ENCODE data around the gene CCDC88C.

CCDC88C gene

DNA sequence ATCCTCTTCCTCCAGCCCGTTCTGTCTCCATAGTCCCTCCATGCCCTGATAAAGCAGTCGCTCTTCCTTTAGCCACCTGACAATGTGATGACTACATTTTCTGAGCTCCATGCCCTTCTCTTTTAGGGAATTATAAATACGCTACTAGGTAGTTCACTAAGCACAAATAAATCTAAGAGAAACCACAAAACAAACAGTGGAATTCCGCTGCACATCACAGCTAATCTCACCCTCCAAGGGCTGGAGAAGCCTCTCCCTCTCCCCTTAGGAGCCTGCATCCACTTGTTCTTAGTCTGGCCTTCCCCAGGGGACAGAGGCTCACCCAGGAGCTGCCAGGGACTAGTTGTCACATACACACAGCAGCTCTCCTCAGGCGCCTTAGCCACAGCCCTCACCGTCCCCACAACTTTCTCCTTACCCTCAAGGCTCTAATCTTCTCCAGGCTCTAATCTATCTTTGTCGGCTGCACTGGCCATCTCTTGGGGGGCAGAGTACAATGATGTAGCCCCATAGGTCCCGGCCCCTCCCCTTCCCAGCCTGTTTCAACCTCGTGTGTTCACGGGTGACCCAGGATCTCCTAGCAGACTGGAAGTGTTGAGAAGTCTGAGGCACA, 117.2 kb downstream of the CCDC88C start:
- H3K4me3 ChIP-seq (ENCODE audit: low read length in 2 of 2): no peak overlapping the region
- no peaks in the 10 kb centered on the region for H3K9me3 ChIP-seq (ENCODE audit: control insufficient read depth in 2 of 2, low read length in 2 of 2)
- no peak overlapping the region for H3K27ac ChIP-seq (ENCODE audit: low read depth in 2 of 2, low read length in 2 of 2)
- H3K27me3 ChIP-seq (ENCODE audit: control insufficient read depth in 2 of 2, insufficient read depth in 2 of 2, low read length in 2 of 2): no peaks in the 10 kb centered on the region
- no peaks in the 10 kb centered on the region for H3K4me1 ChIP-seq (ENCODE audit: control insufficient read depth in 2 of 2, insufficient read depth in 2 of 2, low read length in 2 of 2)
- no peak overlapping the region for H3K9ac ChIP-seq (ENCODE audit: low read depth in 1 of 2, low read length in 2 of 2)
- peaks cover 58 to 73% of the 10 kb centered on the region in 2 donors for H3K36me3 ChIP-seq (ENCODE audit: control insufficient read depth in 2 of 2, insufficient read depth in 2 of 2, low read length in 2 of 2)

DNA sequence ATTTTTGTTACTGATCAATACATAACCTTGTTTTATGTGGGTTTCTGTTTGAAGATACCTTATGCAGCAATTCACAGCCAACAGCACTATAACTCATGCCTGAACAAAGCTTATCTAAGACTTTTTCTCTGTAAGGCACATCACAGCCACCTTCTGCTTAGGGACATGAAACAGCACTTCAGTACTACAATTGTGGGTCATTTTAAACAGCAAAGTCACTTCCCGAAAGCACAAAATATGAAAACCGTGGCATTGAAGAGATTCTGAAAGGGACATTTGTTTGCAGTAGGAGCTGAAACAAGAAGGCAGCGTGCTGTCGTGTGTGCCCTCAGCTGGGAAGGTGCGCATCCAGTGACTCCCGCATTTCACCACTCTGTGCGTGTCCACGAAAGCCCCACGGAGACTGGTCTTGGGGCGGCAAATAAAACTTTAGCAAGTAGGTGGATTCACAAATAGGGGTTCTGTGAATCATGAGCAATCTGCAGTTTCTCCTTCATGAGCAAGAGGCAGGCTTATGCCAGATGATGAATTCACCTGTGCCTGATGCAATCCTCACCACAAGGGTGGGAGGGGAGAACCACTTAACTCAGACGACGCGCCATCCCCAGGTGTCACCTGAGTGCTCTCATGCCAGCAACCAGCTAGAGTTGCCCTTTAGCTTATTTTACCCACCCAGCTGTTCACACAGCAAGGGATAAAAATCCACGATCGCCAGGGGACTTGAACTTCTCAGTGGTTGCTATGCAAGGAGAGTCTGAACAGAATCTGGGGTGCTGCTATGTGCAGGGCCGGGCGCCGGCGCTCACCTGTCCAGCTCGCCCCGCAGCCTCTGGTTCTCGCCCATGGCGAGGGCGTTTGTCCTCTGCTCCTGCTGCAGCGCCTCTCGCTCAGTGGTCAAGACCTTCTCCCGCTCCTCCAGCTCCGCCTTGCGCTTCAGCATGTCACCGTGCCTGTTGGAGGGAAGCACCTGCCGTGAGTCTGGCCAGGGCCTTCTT, 118.2 kb downstream of the CCDC88C start:
- Histone ChIP-seq H3K27me3 (ENCODE audit: control insufficient read depth in 2 of 2, insufficient read depth in 2 of 2, low read length in 2 of 2) (no peaks in the 10 kb centered on the region), H3K36me3 (ENCODE audit: control insufficient read depth in 2 of 2, insufficient read depth in 2 of 2, low read length in 2 of 2) (peaks cover 58 to 66% of the 10 kb centered on the region in 2 donors), H3K27ac (ENCODE audit: low read depth in 2 of 2, low read length in 2 of 2) (no peak overlapping the region), H3K4me3 (ENCODE audit: low read length in 2 of 2) (no peak overlapping the region), H3K9ac (ENCODE audit: low read depth in 1 of 2, low read length in 2 of 2) (no peak overlapping the region), H3K9me3 (ENCODE audit: control insufficient read depth in 2 of 2, low read length in 2 of 2) (no peaks in the 10 kb centered on the region), H3K4me1 (ENCODE audit: control insufficient read depth in 2 of 2, insufficient read depth in 2 of 2, low read length in 2 of 2) (no peaks in the 10 kb centered on the region)

DNA sequence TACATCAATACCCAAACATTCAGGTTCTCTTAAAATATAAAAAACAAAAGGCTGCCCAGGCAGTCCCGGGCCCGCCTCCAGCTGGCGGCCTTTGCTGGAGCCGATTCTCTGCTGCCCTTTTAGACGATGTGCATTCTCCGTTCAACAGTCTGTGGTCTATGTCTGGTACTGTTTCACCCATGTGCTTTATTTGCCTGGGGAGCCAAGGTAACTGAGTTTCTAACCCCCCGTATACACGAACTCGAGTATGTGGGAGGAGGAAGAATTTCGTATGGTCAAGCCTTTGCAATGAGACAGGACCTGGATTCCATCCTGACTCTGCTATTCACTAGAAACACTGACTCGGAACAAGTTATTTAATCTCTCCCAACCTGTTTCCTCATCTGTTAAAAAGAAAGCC, 119.0 kb downstream of the CCDC88C start:
- Histone ChIP-seq H3K9me3 (ENCODE audit: control insufficient read depth in 2 of 2, low read length in 2 of 2) (no peaks in the 10 kb centered on the region), H3K36me3 (ENCODE audit: control insufficient read depth in 2 of 2, insufficient read depth in 2 of 2, low read length in 2 of 2) (peaks cover 61 to 66% of the 10 kb centered on the region in 2 donors), H3K4me3 (ENCODE audit: low read length in 2 of 2) (no peak overlapping the region), H3K27ac (ENCODE audit: low read depth in 2 of 2, low read length in 2 of 2) (no peak overlapping the region), H3K4me1 (ENCODE audit: control insufficient read depth in 2 of 2, insufficient read depth in 2 of 2, low read length in 2 of 2) (no peaks in the 10 kb centered on the region), H3K27me3 (ENCODE audit: control insufficient read depth in 2 of 2, insufficient read depth in 2 of 2, low read length in 2 of 2) (no peaks in the 10 kb centered on the region), H3K9ac (ENCODE audit: low read depth in 1 of 2, low read length in 2 of 2) (no peak overlapping the region)

DNA sequence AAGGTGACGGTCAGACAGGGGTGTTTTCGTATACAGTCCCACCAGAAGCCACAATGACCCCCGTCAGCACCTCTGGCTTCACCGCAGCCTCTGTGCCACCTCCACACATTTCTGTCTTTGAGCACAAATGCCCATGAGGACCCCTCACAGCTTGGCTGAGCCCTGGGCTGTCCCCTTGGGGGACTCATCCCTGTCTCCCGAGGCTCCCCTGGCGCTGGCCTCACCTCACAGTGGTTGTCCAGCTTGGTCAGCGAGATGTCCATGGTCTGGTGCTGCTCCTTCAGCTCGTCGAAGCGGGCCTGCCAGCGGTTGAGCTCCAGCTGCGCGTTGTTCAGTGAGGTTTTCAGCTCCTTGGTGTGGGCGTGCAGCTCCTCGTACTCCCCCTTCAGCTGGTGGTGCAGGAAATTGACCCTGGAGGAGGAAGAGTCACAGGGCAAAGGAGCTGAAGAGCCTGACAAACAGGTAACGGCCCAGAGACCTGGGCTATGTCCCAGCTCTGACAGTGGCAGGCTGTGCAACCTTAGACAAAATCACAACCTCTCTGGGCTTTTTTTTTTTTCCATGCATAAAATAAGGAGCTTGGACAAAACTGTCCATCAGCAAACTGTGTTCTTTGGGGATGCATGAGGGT, 120.4 kb downstream of the CCDC88C start:
- Histone ChIP-seq H3K27ac (ENCODE audit: low read depth in 2 of 2, low read length in 2 of 2) (no peak overlapping the region), H3K9ac (ENCODE audit: low read depth in 1 of 2, low read length in 2 of 2) (no peak overlapping the region), H3K4me1 (ENCODE audit: control insufficient read depth in 2 of 2, insufficient read depth in 2 of 2, low read length in 2 of 2) (no peaks in the 10 kb centered on the region), H3K9me3 (ENCODE audit: control insufficient read depth in 2 of 2, low read length in 2 of 2) (no peaks in the 10 kb centered on the region), H3K4me3 (ENCODE audit: low read length in 2 of 2) (no peak overlapping the region), H3K36me3 (ENCODE audit: control insufficient read depth in 2 of 2, insufficient read depth in 2 of 2, low read length in 2 of 2) (peaks cover 70 to 72% of the 10 kb centered on the region in 2 donors), H3K27me3 (ENCODE audit: control insufficient read depth in 2 of 2, insufficient read depth in 2 of 2, low read length in 2 of 2) (no peaks in the 10 kb centered on the region)

DNA sequence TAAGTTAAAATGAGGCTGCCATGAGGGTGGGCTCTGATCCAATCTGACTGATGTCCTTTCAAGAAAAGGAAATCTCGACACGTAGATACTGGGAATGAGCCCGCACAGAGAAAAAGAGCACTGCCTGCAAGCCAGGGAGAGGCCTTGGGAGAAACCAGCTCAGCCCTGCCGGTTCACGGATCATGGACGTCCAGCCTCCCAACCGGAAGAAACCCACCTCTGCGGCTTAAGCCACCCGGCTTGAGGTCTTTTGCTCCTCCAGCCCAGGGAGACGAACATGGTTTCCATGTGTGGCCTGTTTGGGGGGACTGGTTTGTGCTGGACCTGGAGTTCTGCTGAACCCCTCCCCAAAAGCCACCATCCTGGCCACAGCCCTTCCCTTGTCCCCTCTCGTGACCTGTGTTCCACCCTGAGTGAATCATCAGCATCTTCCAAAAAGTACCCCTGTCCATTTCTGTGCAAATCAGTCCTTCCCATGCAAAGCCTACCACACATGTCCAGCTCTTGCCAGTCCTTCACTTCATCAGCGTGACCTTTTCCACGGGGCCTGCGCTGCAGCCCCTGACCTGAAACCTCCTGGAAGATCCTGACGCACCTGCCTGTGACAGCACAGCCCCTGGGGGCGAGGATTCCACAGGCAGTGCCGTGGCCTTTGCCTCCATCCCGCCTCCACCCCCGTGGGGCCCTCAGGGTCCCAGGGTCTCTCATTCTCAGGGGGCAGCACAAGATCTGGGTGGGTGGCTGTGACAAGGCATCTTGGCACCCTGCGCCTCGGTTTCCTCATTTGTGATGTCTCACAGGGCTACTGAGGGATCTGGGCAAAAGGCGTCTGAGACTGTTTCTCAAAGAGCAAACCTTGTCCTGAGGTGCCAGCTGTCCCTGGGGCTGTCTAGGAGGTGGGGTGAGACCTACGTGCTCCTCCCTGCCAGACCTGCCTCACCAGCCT, 121.5 kb downstream of the CCDC88C start:
- Histone ChIP-seq H3K27ac (ENCODE audit: low read depth in 2 of 2, low read length in 2 of 2) (no peak overlapping the region), H3K27me3 (ENCODE audit: control insufficient read depth in 2 of 2, insufficient read depth in 2 of 2, low read length in 2 of 2) (no peaks in the 10 kb centered on the region), H3K36me3 (ENCODE audit: control insufficient read depth in 2 of 2, insufficient read depth in 2 of 2, low read length in 2 of 2) (peaks cover 68 to 75% of the 10 kb centered on the region in 2 donors), H3K4me3 (ENCODE audit: low read length in 2 of 2) (no peak overlapping the region), H3K9me3 (ENCODE audit: control insufficient read depth in 2 of 2, low read length in 2 of 2) (no peaks in the 10 kb centered on the region), H3K4me1 (ENCODE audit: control insufficient read depth in 2 of 2, insufficient read depth in 2 of 2, low read length in 2 of 2) (no peaks in the 10 kb centered on the region), H3K9ac (ENCODE audit: low read depth in 1 of 2, low read length in 2 of 2) (no peak overlapping the region)

DNA sequence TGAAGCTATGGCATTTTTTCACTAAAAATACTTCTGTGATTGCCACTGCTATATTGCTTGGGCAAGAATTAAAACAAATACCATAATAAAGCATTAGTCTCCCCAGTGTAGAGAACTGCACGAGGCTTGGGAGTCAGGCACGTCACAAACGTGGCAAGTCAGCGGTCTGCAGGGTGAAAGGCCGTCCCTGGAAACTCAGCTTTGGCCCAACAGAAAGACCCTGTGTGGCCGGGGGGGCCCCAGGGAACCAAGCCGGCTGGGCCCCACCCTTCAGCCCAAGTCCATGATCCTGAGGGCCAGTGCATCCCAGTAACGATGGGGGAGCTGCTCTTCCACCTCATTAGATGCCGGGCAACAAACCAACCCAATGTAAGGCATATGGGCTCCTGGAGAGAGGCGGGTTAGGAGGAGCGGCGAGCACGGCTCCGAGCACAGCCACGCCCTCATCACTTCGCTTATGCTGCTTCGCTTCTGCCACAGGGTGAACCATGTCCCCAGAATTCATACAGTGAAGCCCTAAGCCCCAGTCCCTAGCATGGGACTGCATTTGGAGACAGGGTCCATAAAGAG, 122.3 kb downstream of the CCDC88C start:
- H3K27ac ChIP-seq (ENCODE audit: low read depth in 2 of 2, low read length in 2 of 2): no peak overlapping the region
- no peaks in the 10 kb centered on the region for H3K4me1 ChIP-seq (ENCODE audit: control insufficient read depth in 2 of 2, insufficient read depth in 2 of 2, low read length in 2 of 2)
- H3K9ac ChIP-seq (ENCODE audit: low read depth in 1 of 2, low read length in 2 of 2): no peak overlapping the region
- H3K9me3 ChIP-seq (ENCODE audit: control insufficient read depth in 2 of 2, low read length in 2 of 2): no peaks in the 10 kb centered on the region
- peaks cover 66 to 74% of the 10 kb centered on the region in 2 donors for H3K36me3 ChIP-seq (ENCODE audit: control insufficient read depth in 2 of 2, insufficient read depth in 2 of 2, low read length in 2 of 2)
- H3K27me3 ChIP-seq (ENCODE audit: control insufficient read depth in 2 of 2, insufficient read depth in 2 of 2, low read length in 2 of 2): no peaks in the 10 kb centered on the region
- no peak overlapping the region for H3K4me3 ChIP-seq (ENCODE audit: low read length in 2 of 2)

DNA sequence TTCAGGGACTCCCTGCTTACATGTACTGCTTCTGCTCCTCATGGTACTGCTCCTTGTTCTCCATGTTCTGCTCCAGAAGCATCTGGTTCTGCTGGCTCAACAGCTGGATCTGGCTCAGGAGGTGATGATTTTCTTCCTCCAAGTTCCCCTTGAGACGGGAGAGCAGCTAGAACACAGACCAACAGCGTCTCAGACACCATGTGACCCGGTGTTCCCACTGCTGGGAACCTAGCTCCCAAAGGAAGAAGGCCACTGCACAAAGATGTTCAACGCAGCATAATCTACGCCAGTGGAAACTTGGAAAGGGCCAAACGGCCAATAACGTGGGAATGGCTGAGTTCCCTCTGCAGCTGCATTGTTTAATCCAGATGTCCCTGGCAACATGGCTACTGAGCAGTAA, 123.5 kb downstream of the CCDC88C start:
- Histone ChIP-seq H3K4me1 (ENCODE audit: control insufficient read depth in 2 of 2, insufficient read depth in 2 of 2, low read length in 2 of 2) (no peaks in the 10 kb centered on the region), H3K4me3 (ENCODE audit: low read length in 2 of 2) (no peak overlapping the region), H3K9ac (ENCODE audit: low read depth in 1 of 2, low read length in 2 of 2) (no peak overlapping the region), H3K27me3 (ENCODE audit: control insufficient read depth in 2 of 2, insufficient read depth in 2 of 2, low read length in 2 of 2) (no peaks in the 10 kb centered on the region), H3K9me3 (ENCODE audit: control insufficient read depth in 2 of 2, low read length in 2 of 2) (no peaks in the 10 kb centered on the region), H3K27ac (ENCODE audit: low read depth in 2 of 2, low read length in 2 of 2) (no peak overlapping the region), H3K36me3 (ENCODE audit: control insufficient read depth in 2 of 2, insufficient read depth in 2 of 2, low read length in 2 of 2) (peaks cover 66 to 69% of the 10 kb centered on the region in 2 donors)

DNA sequence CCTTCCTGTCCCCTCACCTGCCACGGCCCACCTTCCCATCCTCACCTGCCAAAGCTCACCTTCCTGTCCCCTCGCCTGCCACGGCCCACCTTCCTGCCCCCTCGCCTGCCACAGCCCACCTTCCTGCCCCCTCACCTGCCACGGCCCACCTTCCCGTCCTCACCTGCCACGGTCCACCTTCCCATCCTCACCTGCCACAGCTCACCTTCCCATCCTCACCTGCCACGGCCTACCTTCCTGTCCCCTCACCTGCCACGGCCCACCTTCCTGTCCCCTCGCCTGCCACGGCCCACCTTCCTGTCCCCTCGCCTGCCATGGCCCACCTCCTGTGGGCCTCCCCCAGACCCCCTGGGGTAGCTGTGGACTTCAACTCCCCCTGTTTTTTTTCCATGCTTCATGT, 124.3 kb downstream of the CCDC88C start:
- Histone ChIP-seq H3K36me3 (ENCODE audit: control insufficient read depth in 2 of 2, insufficient read depth in 2 of 2, low read length in 2 of 2) (peaks cover 68 to 72% of the 10 kb centered on the region in 2 donors), H3K4me1 (ENCODE audit: control insufficient read depth in 2 of 2, insufficient read depth in 2 of 2, low read length in 2 of 2) (no peaks in the 10 kb centered on the region), H3K27ac (ENCODE audit: low read depth in 2 of 2, low read length in 2 of 2) (no peak overlapping the region), H3K9ac (ENCODE audit: low read depth in 1 of 2, low read length in 2 of 2) (no peak overlapping the region), H3K9me3 (ENCODE audit: control insufficient read depth in 2 of 2, low read length in 2 of 2) (no peaks in the 10 kb centered on the region), H3K27me3 (ENCODE audit: control insufficient read depth in 2 of 2, insufficient read depth in 2 of 2, low read length in 2 of 2) (no peaks in the 10 kb centered on the region), H3K4me3 (ENCODE audit: low read length in 2 of 2) (no peak overlapping the region)

DNA sequence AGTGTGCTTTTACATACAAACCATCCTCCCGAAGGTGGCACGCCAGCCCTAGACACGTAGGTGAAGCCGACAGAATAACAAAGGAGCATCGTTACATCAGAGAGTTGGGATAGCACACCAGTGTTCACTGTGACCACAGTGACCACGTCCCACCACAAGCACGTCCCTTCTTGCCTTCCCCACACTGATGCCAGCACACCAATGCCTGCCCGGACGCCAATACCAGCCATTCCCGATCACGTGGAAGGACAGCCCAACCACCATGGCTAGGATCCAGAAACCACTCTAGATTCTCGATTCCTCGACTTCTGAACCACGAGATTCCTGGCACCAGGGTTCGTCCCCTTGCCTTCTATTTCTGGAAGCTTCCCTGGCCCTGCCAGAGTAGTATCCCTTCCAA, 125.1 kb downstream of the CCDC88C start:
- no peak overlapping the region for H3K27ac ChIP-seq (ENCODE audit: low read depth in 2 of 2, low read length in 2 of 2)

More for the DNA sequence above, 125.1 kb downstream of the CCDC88C start:
- Histone ChIP-seq H3K27me3 (ENCODE audit: control insufficient read depth in 2 of 2, insufficient read depth in 2 of 2, low read length in 2 of 2) (no peaks in the 10 kb centered on the region), H3K4me1 (ENCODE audit: control insufficient read depth in 2 of 2, insufficient read depth in 2 of 2, low read length in 2 of 2) (no peaks in the 10 kb centered on the region), H3K36me3 (ENCODE audit: control insufficient read depth in 2 of 2, insufficient read depth in 2 of 2, low read length in 2 of 2) (peaks cover 72 to 77% of the 10 kb centered on the region in 2 donors), H3K9ac (ENCODE audit: low read depth in 1 of 2, low read length in 2 of 2) (no peak overlapping the region), H3K4me3 (ENCODE audit: low read length in 2 of 2) (no peak overlapping the region), H3K9me3 (ENCODE audit: control insufficient read depth in 2 of 2, low read length in 2 of 2) (no peaks in the 10 kb centered on the region)
